HG02938 (cell line): Measurements from ENCODE around the gene CDH13.

Experiments
- ATAC-seq: cut with Tn5 transposase; IDR thresholded peaks from one replicate; pipeline ENCODE4 v1.9.1; 2021; ENCODE audit warnings: mild to moderate bottlenecking, moderate library complexity; ENCODE audit not compliant: unreplicated experiment

CDH13 gene

DNA sequence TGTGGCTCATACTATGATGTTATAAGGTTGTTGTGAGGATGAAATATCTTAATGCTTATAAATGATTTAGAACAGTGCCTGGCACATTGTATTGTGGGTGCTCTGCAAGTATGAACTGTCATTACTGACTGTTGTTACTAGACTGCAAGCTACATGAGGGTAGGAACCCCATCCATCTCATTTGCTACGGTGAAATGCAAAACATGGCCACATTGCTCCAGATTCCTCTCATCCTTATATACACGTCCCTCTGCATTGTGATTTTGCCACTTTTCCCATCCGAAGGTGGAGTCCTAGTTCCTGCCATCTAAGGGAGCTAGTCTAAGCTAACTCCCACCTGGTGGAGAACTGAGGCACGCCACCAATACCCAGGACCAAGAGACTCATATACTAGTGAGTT is 1210.8 kb downstream of the CDH13 start:
- ATAC-seq, result no peak

DNA sequence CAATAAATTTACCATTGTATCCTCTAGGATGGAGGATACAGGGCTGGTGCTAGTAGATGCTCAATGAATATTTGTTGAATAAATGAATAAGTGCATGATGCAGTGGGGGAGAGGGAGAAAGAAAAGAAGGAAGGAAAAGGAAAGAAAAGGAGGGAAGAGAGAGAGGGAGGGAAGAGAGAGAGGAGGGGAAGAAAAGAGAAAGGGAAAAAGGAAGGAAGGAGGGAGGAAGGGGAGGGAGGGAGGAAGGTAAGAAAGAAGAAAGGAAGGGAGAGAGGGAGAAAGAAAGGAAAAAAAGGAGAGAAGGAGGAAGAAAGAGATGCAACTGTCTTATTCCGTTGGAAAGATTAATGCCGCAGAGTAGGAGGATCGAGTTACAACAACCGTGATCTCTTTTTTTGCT is 1211.4 kb downstream of the CDH13 start:
- ATAC-seq, result no peak

DNA sequence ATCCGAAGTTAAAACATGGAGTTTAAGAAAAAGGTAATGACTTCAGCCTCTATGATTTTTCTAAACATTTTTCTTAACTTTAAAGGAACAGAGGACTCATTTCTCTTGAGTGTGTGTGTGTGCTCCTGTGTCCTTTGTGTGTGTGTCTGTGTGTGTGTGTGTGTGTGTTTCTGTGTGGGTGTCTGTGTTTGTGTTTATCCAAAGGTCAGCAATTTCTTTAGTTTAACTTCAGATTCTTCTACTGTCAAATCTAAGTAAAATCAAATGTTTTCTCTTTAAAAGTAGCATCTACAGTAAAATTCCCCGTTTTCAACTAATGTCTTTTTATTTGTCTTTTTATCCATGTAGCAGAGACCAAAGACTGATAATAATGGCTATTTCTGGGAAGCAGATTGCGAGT is 1212.8 kb downstream of the CDH13 start:
- ATAC-seq, result no peak

DNA sequence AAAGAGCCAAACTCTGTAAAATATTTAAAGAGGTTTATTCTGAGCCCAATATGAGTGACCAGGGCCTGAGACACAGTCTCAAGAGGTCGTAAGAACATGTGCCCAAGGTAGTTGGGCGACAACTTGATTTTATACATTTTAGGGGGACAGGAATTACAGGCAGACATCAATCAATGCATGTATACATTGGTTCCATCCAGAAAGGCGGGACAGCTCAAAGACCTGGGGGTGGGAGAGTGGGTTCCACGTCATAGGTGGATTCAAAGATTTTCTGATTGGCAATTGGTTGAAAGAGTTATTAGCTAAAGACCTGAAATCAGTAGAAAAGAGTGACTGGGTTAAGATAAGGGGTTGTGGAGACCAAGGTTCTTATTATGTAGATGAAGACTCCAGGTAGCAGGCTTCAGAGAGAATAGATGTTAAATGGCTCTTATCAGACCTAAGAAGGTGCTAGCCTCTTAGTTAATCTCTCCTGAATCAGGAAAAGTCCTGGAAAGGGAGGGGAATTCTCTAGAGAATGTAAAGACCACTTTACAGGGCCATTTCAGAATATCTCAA is 1213.4 kb downstream of the CDH13 start:
- ATAC-seq, result no peak

DNA sequence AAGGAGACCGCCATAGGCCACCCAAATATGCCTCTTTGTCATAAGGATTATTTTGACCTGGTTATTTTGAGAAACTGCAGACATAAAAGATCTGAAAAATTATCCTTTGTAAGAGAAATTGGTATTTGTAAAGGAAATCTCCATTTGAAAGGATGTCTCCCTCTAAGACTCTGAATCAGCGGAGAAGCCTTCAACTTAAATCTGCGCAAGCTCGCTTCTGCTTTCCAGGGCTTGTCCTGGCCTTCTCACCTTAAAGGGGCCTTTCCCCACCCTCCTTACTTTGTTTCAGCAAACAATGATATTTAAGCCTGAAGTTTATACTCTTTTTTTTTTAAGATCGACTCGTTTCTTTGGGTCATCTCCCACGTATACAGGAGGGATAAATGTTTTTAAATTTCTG is 1215.5 kb downstream of the CDH13 start:
- ATAC-seq, result no peak

DNA sequence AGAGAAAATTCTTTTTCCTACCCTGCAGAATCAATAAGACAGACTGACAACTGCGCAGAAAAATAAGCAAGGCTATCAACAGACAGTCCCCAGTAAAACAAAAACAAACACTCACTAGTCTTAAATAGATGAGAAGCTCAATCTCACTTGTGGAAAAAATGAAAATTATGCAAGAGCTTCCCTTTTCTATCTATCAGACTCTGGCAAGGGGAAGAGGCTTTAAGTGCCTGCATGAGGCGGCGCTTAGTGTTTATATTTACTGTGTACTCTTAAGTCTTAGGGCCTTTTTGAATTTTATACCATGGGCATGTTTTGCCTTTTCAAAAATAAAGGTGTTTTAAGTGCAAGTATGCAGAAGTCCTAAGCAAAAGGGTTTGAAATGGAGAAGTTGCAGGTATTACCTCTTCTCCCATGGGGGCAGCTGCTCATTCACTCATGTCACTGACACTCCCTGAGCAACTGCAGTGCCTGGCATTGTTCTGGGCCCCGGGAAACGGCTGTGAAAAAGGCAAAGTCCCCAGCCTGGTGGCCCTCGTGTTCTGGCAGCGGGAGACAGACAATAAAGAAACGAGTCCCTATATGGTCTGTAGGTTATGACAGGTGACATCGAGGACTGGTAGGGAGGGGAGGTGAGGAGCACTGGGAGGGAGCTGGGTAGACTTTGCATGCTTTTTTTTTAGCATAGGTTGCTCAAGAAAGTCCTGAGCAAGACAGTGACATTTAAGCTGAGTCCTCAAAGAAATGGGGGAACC is 1216.2 kb downstream of the CDH13 start:
- no peak for ATAC-seq

DNA sequence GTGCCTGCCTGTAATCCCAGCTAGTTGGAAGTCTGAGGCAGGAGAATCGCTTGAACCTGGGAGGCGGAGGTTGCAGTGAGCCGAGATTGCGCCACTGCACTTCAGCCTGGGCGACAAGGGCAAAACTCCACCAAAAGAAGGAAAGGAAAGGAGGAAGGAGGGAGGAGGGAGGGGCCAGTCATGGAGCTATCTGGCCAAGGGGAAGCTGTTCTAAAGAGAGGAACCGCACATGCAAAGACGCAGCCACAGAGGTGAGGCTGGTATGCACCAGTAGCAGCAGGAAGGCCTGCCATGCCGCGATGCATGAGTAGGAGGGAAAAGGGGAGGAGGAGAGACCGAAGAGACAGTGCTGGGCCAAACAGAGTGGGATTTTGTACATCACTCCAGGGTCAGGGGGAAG is 1216.9 kb downstream of the CDH13 start:
- ATAC-seq, result no peak

DNA sequence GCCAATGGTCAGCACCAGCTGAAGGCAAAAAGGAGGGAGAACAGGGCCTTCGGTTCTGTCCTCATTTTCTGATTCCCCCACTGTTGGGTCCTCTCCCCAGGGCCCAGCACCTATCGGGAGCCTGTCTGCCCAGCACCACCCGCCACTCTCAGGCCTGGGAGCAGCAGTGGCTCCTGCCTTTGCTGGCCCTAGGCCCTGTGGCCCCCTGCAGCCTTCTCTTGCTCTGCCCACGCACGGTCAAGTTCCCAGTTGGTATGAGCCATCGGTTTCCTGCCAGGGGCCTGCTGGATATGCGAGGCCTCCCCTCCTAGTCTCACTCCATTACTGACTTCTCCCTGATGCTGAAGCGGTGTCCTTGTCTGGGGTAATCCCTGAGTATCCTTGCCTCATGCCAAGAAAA is 1218.5 kb downstream of the CDH13 start:
- ATAC-seq, result no peak

DNA sequence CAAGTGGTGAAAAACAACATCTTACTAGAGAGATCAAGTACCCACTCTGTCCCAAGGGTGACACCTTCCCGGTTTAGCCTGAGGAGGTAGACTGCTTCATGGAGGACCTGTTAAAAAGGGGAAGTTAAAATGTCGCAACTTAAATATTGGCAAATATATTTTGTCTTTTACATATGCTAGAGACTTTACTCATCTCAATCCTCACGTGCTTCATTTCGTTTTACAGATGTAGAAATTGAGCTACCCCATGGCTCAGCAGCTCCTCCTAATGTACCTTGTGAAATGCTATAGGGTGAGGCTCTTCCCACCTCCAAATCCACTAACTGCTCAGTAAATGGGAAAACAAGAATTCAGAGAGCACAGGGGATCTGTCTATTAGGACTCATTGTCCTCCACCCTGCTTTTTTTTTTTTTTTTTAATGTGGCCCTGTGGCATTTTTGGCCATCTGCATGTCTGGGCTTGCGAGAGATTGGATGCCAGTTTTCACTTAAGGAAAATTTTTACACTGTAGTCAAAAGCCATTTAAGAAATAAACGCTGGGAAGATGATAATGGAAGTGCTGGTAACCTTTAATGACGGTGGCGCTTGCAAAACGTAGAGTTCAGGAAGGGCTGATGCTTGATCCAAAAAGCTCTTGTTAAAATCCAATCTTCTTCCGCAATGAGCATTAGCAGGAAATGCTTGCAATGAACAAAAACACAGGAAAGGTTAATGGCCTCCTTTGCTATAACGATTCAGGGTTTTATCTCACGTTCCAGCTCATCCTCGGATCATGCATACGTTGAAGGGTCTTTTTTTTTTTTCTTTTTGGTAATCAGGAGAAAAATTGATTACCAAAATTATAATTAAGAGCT is 1220.8 kb downstream of the CDH13 start:
- ATAC-seq, result no peak

DNA sequence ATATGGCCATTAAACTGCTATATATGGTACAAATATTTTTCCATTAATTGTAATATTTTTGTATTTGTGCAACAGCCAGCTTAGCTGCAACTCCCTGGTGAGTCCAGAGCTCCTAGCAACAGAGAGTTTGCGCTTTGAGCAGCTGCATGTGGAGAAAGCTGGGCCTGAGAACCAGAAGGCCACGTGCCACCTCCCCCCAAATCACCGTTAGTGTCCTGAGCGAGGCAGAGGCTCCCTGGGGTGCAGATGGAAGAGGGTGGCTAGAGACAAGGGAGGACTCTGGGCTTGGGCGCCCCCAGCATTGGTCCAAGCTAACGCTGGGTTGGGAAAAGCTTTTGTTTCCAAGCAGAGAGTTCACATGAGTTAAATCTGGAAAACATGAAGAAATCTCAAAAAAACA is 1222.7 kb downstream of the CDH13 start:
- ATAC-seq, result no peak
